H1 (cell line): ENCODE measurements around the gene CMTR1. TPM values are rescaled to one million over a fixed set of nuclear protein-coding genes. Genes with fewer than 3 reads are reported as not detected.

Experiments used
- CTCF ChIA-PET: fragments of 300-600 bp; sonication (Branson Sonifier 250); formaldehyde crosslinking; loops from one replicate; lab custom pipeline; 2021; ENCODE audit not compliant: partially characterized antibody; lab: Charles Lee
- POLR2A ChIA-PET: fragments of 300-600 bp; sonication (Branson Sonifier 250); formaldehyde crosslinking; loops from one replicate; lab custom pipeline; 2021; ENCODE audit warnings: inconsistent platforms; ENCODE audit not compliant: partially characterized antibody; lab: Charles Lee
- DNase-seq, 2 experiments: peaks; one replicate each; pipeline versions ENCODE4 v3.0.0 to v3.0.0-alpha.2; 2010 to 2022; ENCODE audit warnings: low spot score in 2 of 2, low read depth in 1 of 2, mixed read lengths in 1 of 2
- FAIRE-seq: peaks from 2 replicates; lab custom pipeline; 2011; peaks lifted over from hg19 to GRCh38; lab: Jason Lieb, UNC
- H2AFZ ChIP-seq: 2 replicates; pipeline ENCODE4 v1.8.1; 2012; ENCODE audit warnings: low read length, inconsistent platforms
- H2AK5ac ChIP-seq: 2 replicates; pipeline ENCODE4 v1.6.1; 2013; ENCODE audit warnings: low read depth, low read length
- H2BK120ac ChIP-seq: replicated peaks from 2 replicates; pipeline ENCODE3; 2013; ENCODE audit warnings: low read depth, low read length, inconsistent platforms
- H2BK12ac ChIP-seq: 2 replicates; pipeline ENCODE4 v1.6.1; 2013; ENCODE audit warnings: low read depth, low read length
- H2BK15ac ChIP-seq: 2 replicates; pipeline ENCODE4 v1.6.1; 2013; ENCODE audit warnings: low read length
- H2BK20ac ChIP-seq: 2 replicates; pipeline ENCODE4 v1.6.1; 2013; ENCODE audit warnings: low read length
- H2BK5ac ChIP-seq: 2 replicates; pipeline ENCODE4 v1.6.1; 2013; ENCODE audit warnings: low read depth, low read length
- H3K14ac ChIP-seq: 2 replicates; pipeline ENCODE4 v1.6.1; 2013; ENCODE audit warnings: inconsistent platforms; ENCODE audit not compliant: insufficient read length
- H3K18ac ChIP-seq: 2 replicates; pipeline ENCODE4 v1.6.1; 2013; ENCODE audit warnings: low read length; ENCODE audit errors: extremely low read depth
- H3K23ac ChIP-seq: 2 replicates; pipeline ENCODE4 v1.6.1; 2013; ENCODE audit warnings: inconsistent platforms; ENCODE audit not compliant: insufficient read length
- H3K23me2 ChIP-seq: 2 replicates; pipeline ENCODE4 v1.6.1; 2013; ENCODE audit warnings: low read depth, low read length
- H3K27ac ChIP-seq: 2 replicates; pipeline ENCODE4 v1.6.1; 2011; ENCODE audit warnings: low read depth, low read length, inconsistent platforms
- H3K27me3 ChIP-seq, 4 experiments: replicated peaks in 1 of 4; 1 replicate in 1 of 4; 2 replicates in 3 of 4; pipeline versions ENCODE4 v1.6.1 to v1.8.1; 2011 to 2013; ENCODE audit warnings: low read length in 3 of 4, mild to moderate bottlenecking in 3 of 4, inconsistent platforms in 2 of 4, mixed read lengths in 2 of 4, moderate library complexity in 1 of 4; ENCODE audit not compliant: control insufficient read depth in 3 of 4, insufficient read depth in 3 of 4; ENCODE audit errors: extremely low read depth in 1 of 4
- H3K36me3 ChIP-seq, 4 experiments: 2 replicates each; pipeline versions ENCODE4 v1.6.1 to v1.8.1; 2011 to 2013; ENCODE audit warnings: mild to moderate bottlenecking in 4 of 4, low read length in 3 of 4, moderate library complexity in 2 of 4, control low read depth in 1 of 4, inconsistent platforms in 1 of 4; ENCODE audit not compliant: insufficient read depth in 4 of 4, control insufficient read depth in 2 of 4
- H3K4ac ChIP-seq: replicated peaks from 2 replicates; pipeline ENCODE3; 2013; ENCODE audit warnings: low read length, low read depth, mixed read lengths, inconsistent platforms; ENCODE audit not compliant: insufficient read length
- H3K4me1 ChIP-seq, 4 experiments: replicated peaks in 1 of 4; 1 replicate in 1 of 4; 2 replicates in 3 of 4; pipeline versions ENCODE4 v1.6.1 to v1.8.1; 2011 to 2013; ENCODE audit warnings: low read length in 3 of 4, inconsistent platforms in 2 of 4, mixed read lengths in 1 of 4; ENCODE audit not compliant: insufficient read depth in 4 of 4, control insufficient read depth in 3 of 4
- H3K4me2 ChIP-seq, 2 experiments: 2 replicates each; pipeline versions ENCODE4 v1.6.1 to v1.8.1; 2011 to 2013; ENCODE audit warnings: low read depth in 2 of 2, low read length in 2 of 2, control low read depth in 1 of 2, inconsistent platforms in 1 of 2, mild to moderate bottlenecking in 1 of 2; ENCODE audit not compliant: insufficient read depth in 1 of 2
- H3K4me3 ChIP-seq, 4 experiments: fragments of 200-600, 300-600 bp in 1 of 4; sonication (generic), shearing (Covaris generic), sonication (Bioruptor Twin) in 1 of 4; 2 replicates each; pipeline versions ENCODE4 v1.5.1 to v1.8.1; 2011 to 2016; ENCODE audit warnings: low read length in 4 of 4, low read depth in 3 of 4, control low read depth in 2 of 4, inconsistent platforms in 2 of 4, mild to moderate bottlenecking in 2 of 4, mixed read lengths in 1 of 4, moderate library complexity in 1 of 4; ENCODE audit not compliant: insufficient read depth in 2 of 4; ENCODE audit errors: extremely low read depth in 1 of 4
- H3K56ac ChIP-seq: replicated peaks from 2 replicates; pipeline ENCODE3; 2013; ENCODE audit warnings: low read depth, mild to moderate bottlenecking, mixed read lengths, low read length, inconsistent platforms; ENCODE audit not compliant: insufficient read length
- H3K79me1 ChIP-seq: 2 replicates; pipeline ENCODE4 v1.6.1; 2013; ENCODE audit warnings: low read depth, low read length, control low read depth
- H3K79me2 ChIP-seq, 2 experiments: 2 replicates each; pipeline versions ENCODE4 v1.6.1 to v1.8.1; 2012 to 2013; ENCODE audit warnings: low read length in 2 of 2, mild to moderate bottlenecking in 2 of 2, inconsistent platforms in 1 of 2; ENCODE audit not compliant: insufficient read depth in 2 of 2, control insufficient read depth in 1 of 2
- H3K9ac ChIP-seq, 4 experiments: replicated peaks in 1 of 4; 1 replicate in 1 of 4; 2 replicates in 3 of 4; pipeline versions ENCODE4 v1.6.1 to v1.8.1; 2011 to 2013; ENCODE audit warnings: low read depth in 3 of 4, low read length in 3 of 4, control low read depth in 2 of 4, mild to moderate bottlenecking in 2 of 4, moderate library complexity in 2 of 4, inconsistent platforms in 1 of 4; ENCODE audit errors: extremely low read depth in 1 of 4
- H3K9me3 ChIP-seq, 2 experiments: 2 replicates each; pipeline versions ENCODE4 v1.6.1 to v1.8.1; 2012 to 2013; ENCODE audit warnings: mild to moderate bottlenecking in 2 of 2, moderate library complexity in 2 of 2, control low read depth in 1 of 2, inconsistent platforms in 1 of 2, low read depth in 1 of 2, low read length in 1 of 2, mixed read lengths in 1 of 2; ENCODE audit not compliant: insufficient read depth in 2 of 2
- H4K20me1 ChIP-seq, 2 experiments: replicated peaks in 1 of 2; 2 replicates each; pipeline versions ENCODE3 to v1.8.1; 2011 to 2013; ENCODE audit warnings: inconsistent platforms in 2 of 2, low read length in 2 of 2, mild to moderate bottlenecking in 1 of 2; ENCODE audit not compliant: insufficient read depth in 2 of 2, control insufficient read depth in 1 of 2
- H4K5ac ChIP-seq: 2 replicates; pipeline ENCODE4 v1.6.1; 2013; ENCODE audit warnings: low read length, low read depth, mixed read lengths, inconsistent platforms; ENCODE audit not compliant: insufficient read length
- H4K8ac ChIP-seq: 2 replicates; pipeline ENCODE4 v1.8.0; 2013; ENCODE audit warnings: mild to moderate bottlenecking, moderate library complexity, low read length, inconsistent platforms; ENCODE audit not compliant: insufficient read depth; ENCODE audit errors: extremely low read depth
- H4K91ac ChIP-seq: replicated peaks from 2 replicates; pipeline ENCODE3; 2013; ENCODE audit warnings: low read length, mixed read lengths, inconsistent platforms; ENCODE audit not compliant: insufficient read length
- BCL11A ChIP-seq, 2 experiments: IDR thresholded peaks; one replicate each; pipeline ENCODE4 v1.6.1; 2011; ENCODE audit warnings: low read depth in 2 of 2, low read length in 2 of 2, mild to moderate bottlenecking in 2 of 2
- CHD1 ChIP-seq: IDR thresholded peaks from 2 replicates; pipeline ENCODE4 v1.6.1; 2012; ENCODE audit warnings: low read depth, low read length, improper control_type of control experiment
- CTBP2 ChIP-seq: IDR thresholded peaks from 2 replicates; pipeline ENCODE4 v1.7.0; 2011; ENCODE audit warnings: borderline replicate concordance, mild to moderate bottlenecking, moderate library complexity, mixed read lengths, low read length; ENCODE audit not compliant: insufficient read depth, insufficient read length
- FOSL1 ChIP-seq: IDR thresholded peaks from 2 replicates; pipeline ENCODE4 v1.6.1; 2011; ENCODE audit warnings: mild to moderate bottlenecking, low read depth, low read length, moderate library complexity; ENCODE audit not compliant: insufficient read depth
- PHF8 ChIP-seq: fragments of 200-600 bp; sonication (generic); conservative IDR thresholded peaks from 2 replicates; pipeline ENCODE4 v1.7.1; 2012; ENCODE audit warnings: low read depth, mild to moderate bottlenecking, inconsistent platforms, low read length, moderate library complexity
- SAP30 ChIP-seq: fragments of 300-600 bp; sonication (generic); IDR thresholded peaks from 2 replicates; pipeline ENCODE4 v1.7.1; 2012; ENCODE audit warnings: low read length, moderate library complexity, mild to moderate bottlenecking, inconsistent platforms; ENCODE audit not compliant: insufficient read depth, insufficient replicate concordance
- SIN3A ChIP-seq, 2 experiments: IDR thresholded peaks in 1 of 2; conservative IDR thresholded peaks in 1 of 2; 2 replicates each; pipeline ENCODE4 v1.6.1; 2011 to 2012; ENCODE audit warnings: low read length in 2 of 2, improper control_type of control experiment in 1 of 2, low read depth in 1 of 2, mild to moderate bottlenecking in 1 of 2
- ZNF274 ChIP-seq: IDR thresholded peaks from 2 replicates; pipeline ENCODE4 v1.7.0; 2012; ENCODE audit warnings: low read length, borderline replicate concordance; ENCODE audit errors: extremely low read depth
- polyA plus RNA-seq, 7 experiments: library from polyadenylated mRNA; depleted of rRNA in 3 of 7; stranded (reverse) in 5 of 7; unstranded in 2 of 7; fragments of >200 nt in 5 of 7; fragments of 200-250 nt in 2 of 7; gene quantifications; 1 replicate in 5 of 7; 2 replicates in 1 of 7; 4 replicates in 1 of 7; pipeline versions ENCODE4 v1.2.1 to v1.2.3, GENCODE V29; 2011 to 2013; ENCODE audit warnings: missing spikeins in 2 of 7, mixed read lengths in 2 of 7
- total RNA-seq: library from RNA; stranded (reverse); fragmentation: NEBNext Ultra II Directional; extraction: Animal tissue kit (Norgen Biotek cat#: 25700); gene quantifications from 2 replicates; pipeline ENCODE4 v1.2.1, GENCODE V29; 2021
- TF ChIP-seq, protein P1 (sequence below), 3 experiments: IDR thresholded peaks; 1 replicate in 2 of 3; 2 replicates in 1 of 3; pipeline versions ENCODE4 v1.5.1 to v1.6.1; 2011; ENCODE audit warnings: low read length in 3 of 3, mild to moderate bottlenecking in 3 of 3, inconsistent platforms in 2 of 3, low read depth in 1 of 3, moderate library complexity in 1 of 3; ENCODE audit not compliant: insufficient read depth in 1 of 3; ENCODE audit errors: control extremely low read depth in 1 of 3
- TF ChIP-seq, protein P2 (sequence below): IDR thresholded peaks from 2 replicates; pipeline ENCODE4 v1.6.1; 2012; ENCODE audit warnings: inconsistent platforms

The CMTR1 gene
- total and polyA plus RNA-seq, 2 of the 8 experiments (the other 6 are each of a cell fraction or from before 2014, with no cell fraction given): 15.2 to 33.1 TPM

DNA sequence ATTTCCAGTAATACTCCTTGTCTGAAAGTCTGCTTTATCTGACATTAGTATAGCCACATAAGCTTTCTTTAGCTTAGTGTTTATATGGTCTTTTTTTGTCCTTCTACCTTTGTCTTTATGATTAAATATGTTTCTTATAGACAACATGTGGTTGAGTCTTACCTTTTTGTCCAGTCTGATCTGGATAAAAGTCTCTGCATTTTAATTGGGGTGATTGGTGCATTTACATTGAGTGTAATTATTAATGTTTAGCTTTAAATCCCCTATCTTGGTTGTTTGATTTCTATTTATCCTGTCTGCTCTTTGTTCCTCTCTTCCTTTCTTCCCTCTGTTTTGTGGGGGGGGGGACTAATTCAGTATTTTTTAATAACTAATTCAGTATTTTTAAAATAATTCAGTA, 34.7 kb downstream of the CMTR1 start:
- Histone ChIP-seq H2BK120ac (no peak overlapping the region), H3K27me3 (no peaks in the 10 kb centered on the region), H3K27ac (no peak overlapping the region), H3K79me2 (no peaks in the 10 kb centered on the region), H2BK20ac (no peak overlapping the region), H3K4me3 (no peak overlapping the region), H2AK5ac (no peak overlapping the region), H4K8ac (no peak overlapping the region), H3K36me3 (peaks cover 0 to 15% (median 2%) of the 10 kb centered on the region in 4 experiments; a peak in 4 of 8 replicates), H2AFZ (no peak overlapping the region), H3K9ac (no peak overlapping the region), H4K20me1 (peaks cover 0 to 2% of the 10 kb centered on the region in 2 experiments), H3K79me1 (no peaks in the 10 kb centered on the region), H3K23ac (no peak overlapping the region), H4K5ac (no peak overlapping the region), H3K4me2 (no peak overlapping the region), H3K56ac (no peak overlapping the region), H2BK15ac (no peak overlapping the region), H3K14ac (no peak overlapping the region), H2BK5ac (no peak overlapping the region), H3K23me2 (no peaks in the 10 kb centered on the region), H4K91ac (no peak overlapping the region), H3K4ac (no peak overlapping the region), H3K9me3 (no peaks in the 10 kb centered on the region), H2BK12ac (no peak overlapping the region), H3K18ac (no peak overlapping the region), H3K4me1 (no peaks in the 10 kb centered on the region)
- FAIRE-seq (no peak), DNase-seq (no peak)
- CTCF ChIA-PET: interaction anchor here (1.2 to 1.5 kb wide), 3 partner anchors 11 to 29 kb away, joined by 3 to 6 read pairs (median 3); no protein-coding TSS in a partner anchor
- POLR2A ChIA-PET: interaction anchor here (0.6 to 1.2 kb wide), 2 partner anchors 13 to 35 kb away, joined by 3 to 5 read pairs; partner anchors contain the start of gene CMTR1
- TF ChIP-seq CTBP2 (no peak), FOSL1 (no peak), ZNF274 (no peak), SIN3A (conservative IDR thresholded peaks at IDR 0.05 in 1 of 2, IDR thresholded peaks at IDR 0.05 in 1 of 2; ENCODE audit: low read depth in 1 of 2, low read length in 2 of 2) (no peak), PHF8 (no peak), BCL11A (IDR thresholded peaks at IDR 0.05; ENCODE audit: low read depth in 2 of 2, low read length in 2 of 2) (no peak), SAP30 (no peak), CHD1 (no peak)
- TF ChIP-seq, protein P1, sequence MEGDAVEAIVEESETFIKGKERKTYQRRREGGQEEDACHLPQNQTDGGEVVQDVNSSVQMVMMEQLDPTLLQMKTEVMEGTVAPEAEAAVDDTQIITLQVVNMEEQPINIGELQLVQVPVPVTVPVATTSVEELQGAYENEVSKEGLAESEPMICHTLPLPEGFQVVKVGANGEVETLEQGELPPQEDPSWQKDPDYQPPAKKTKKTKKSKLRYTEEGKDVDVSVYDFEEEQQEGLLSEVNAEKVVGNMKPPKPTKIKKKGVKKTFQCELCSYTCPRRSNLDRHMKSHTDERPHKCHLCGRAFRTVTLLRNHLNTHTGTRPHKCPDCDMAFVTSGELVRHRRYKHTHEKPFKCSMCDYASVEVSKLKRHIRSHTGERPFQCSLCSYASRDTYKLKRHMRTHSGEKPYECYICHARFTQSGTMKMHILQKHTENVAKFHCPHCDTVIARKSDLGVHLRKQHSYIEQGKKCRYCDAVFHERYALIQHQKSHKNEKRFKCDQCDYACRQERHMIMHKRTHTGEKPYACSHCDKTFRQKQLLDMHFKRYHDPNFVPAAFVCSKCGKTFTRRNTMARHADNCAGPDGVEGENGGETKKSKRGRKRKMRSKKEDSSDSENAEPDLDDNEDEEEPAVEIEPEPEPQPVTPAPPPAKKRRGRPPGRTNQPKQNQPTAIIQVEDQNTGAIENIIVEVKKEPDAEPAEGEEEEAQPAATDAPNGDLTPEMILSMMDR (IDR thresholded peaks at IDR 0.05; ENCODE audit: control extremely low read depth in 1 of 3, insufficient read depth in 1 of 3, low read depth in 1 of 3, low read length in 3 of 3): no peak
- TF ChIP-seq, protein P2, sequence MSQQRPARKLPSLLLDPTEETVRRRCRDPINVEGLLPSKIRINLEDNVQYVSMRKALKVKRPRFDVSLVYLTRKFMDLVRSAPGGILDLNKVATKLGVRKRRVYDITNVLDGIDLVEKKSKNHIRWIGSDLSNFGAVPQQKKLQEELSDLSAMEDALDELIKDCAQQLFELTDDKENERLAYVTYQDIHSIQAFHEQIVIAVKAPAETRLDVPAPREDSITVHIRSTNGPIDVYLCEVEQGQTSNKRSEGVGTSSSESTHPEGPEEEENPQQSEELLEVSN: no peak
